Hematopoietic multipotent progenitor cell treated with erythropoietin and hydrocortisone succinate and interleukin-3 and kit ligand, for 17 days (in vitro differentiated cells): ENCODE measurements around the gene TRPT1.
"Not testable (repeated sequence)": the region's sequence is repeated elsewhere in the genome, so short reads cannot be mapped to it uniquely, and the experiment has no call there.

Source experiments
- DNase-seq: peaks from one replicate; pipeline ENCODE4 v3.0.0-alpha.2; 2015; ENCODE audit warnings: low spot score

TRPT1 gene

GRCh38 chr11:64258946-64259532 is 33.1 kb upstream of the TRPT1 start:
- DNase-seq: no peak

GRCh38 chr11:64258356-64258755 is 32.4 kb upstream of the TRPT1 start:
- no peak for DNase-seq

GRCh38 chr11:64256300-64256699 is 30.3 kb upstream of the TRPT1 start:
- DNase-seq: no peak

GRCh38 chr11:64255135-64256128 is 29.4 kb upstream of the TRPT1 start:
- no peak for DNase-seq

GRCh38 chr11:64254326-64254725 is 28.3 kb upstream of the TRPT1 start:
- no peak for DNase-seq

- peak; percentile 36 for DNase-seq
Observed at GRCh38 chr11:64253481-64253880, 27.5 kb upstream of the TRPT1 start.

GRCh38 chr11:64253043-64253442 is 27.1 kb upstream of the TRPT1 start:
- no peak for DNase-seq

- DNase-seq: peak; percentile 66
Observed at GRCh38 chr11:64252003-64252872, 26.3 kb upstream of the TRPT1 start.

- DNase-seq: no peak
Observed at GRCh38 chr11:64251753-64252002, 25.7 kb upstream of the TRPT1 start.

GRCh38 chr11:64251016-64251752 is 25.2 kb upstream of the TRPT1 start, which contains the start of gene PLCB3:
PLCB3 (plus strand) TSS chr11:64251530; CDS start chr11:64251650, 120 bp downstream.
- peak; percentile 78 for DNase-seq

- no peak for DNase-seq
Observed at GRCh38 chr11:64250415-64251015, 24.5 kb upstream of the TRPT1 start.

GRCh38 chr11:64249563-64250414 is 23.8 kb upstream of the TRPT1 start:
- DNase-seq: no peak

GRCh38 chr11:64249038-64249437 is 23.1 kb upstream of the TRPT1 start:
- DNase-seq: no peak

GRCh38 chr11:64248578-64248977 is 22.6 kb upstream of the TRPT1 start:
- DNase-seq: no peak

- no peak for DNase-seq
Observed at GRCh38 chr11:64247729-64248531, 21.9 kb upstream of the TRPT1 start.

GRCh38 chr11:64246871-64247728 is 21.1 kb upstream of the TRPT1 start, which contains the start of gene PPP1R14B:
PPP1R14B (minus strand) TSS chr11:64246943; CDS start chr11:64246673, 270 bp downstream.
- peak; percentile 81 for DNase-seq

- not testable (repeated sequence) for DNase-seq
Observed at GRCh38 chr11:64246621-64246870, 20.6 kb upstream of the TRPT1 start.

- no peak for DNase-seq
Observed at GRCh38 chr11:64245797-64246620, 20.0 kb upstream of the TRPT1 start.
